CD14-positive monocyte (primary cell): ENCODE data around the gene MTCL3.
A peak's percentile ranks its signal among the peaks of the same experiment; 100 is the strongest.

ENCODE experiments used
- DNase-seq, 3 donors: peaks; one replicate each; pipeline ENCODE4 v3.0.0-alpha.2; 2011 to 2022
- H2AFZ ChIP-seq: 2 replicates; pipeline ENCODE4 v1.6.0; 2012; ENCODE audit warnings: mild to moderate bottlenecking, low read depth, low read length, inconsistent platforms; ENCODE audit not compliant: insufficient read depth, poor library complexity, severe bottlenecking
- H3K27ac ChIP-seq, 2 donors: 1 replicate in 1 of 2; 2 replicates in 1 of 2; pipeline ENCODE4 v1.5.1; 2012 to 2013; ENCODE audit warnings: low read length in 2 of 2, control low read depth in 1 of 2, inconsistent platforms in 1 of 2, low read depth in 1 of 2, mild to moderate bottlenecking in 1 of 2
- H3K27me3 ChIP-seq, 2 donors: one replicate each; pipeline versions ENCODE4 v1.6.0 to v1.6.1; 2011 to 2013; ENCODE audit warnings: low read length in 2 of 2; ENCODE audit not compliant: control insufficient read depth in 2 of 2, insufficient read depth in 2 of 2
- H3K36me3 ChIP-seq, 2 donors: replicated peaks in 1 of 2; 1 replicate in 1 of 2; 2 replicates in 1 of 2; pipeline versions ENCODE4 v1.5.1 to v1.6.1; 2012 to 2013; ENCODE audit warnings: low read length in 2 of 2, control low read depth in 1 of 2, inconsistent platforms in 1 of 2, mild to moderate bottlenecking in 1 of 2; ENCODE audit not compliant: insufficient read depth in 2 of 2, control insufficient read depth in 1 of 2
- H3K4me1 ChIP-seq, 2 donors: 1 replicate in 1 of 2; 2 replicates in 1 of 2; pipeline versions ENCODE4 v1.5.1 to v1.6.1; 2012 to 2013; ENCODE audit warnings: low read length in 2 of 2, control low read depth in 1 of 2, inconsistent platforms in 1 of 2, mild to moderate bottlenecking in 1 of 2, moderate library complexity in 1 of 2; ENCODE audit not compliant: insufficient read depth in 2 of 2, control insufficient read depth in 1 of 2
- H3K4me2 ChIP-seq: replicated peaks from 2 replicates; pipeline ENCODE3; 2012; ENCODE audit warnings: low read length, moderate library complexity, mild to moderate bottlenecking; ENCODE audit not compliant: poor library complexity, severe bottlenecking; ENCODE audit errors: extremely low read depth
- H3K4me3 ChIP-seq, 3 experiments: fragments of 200-600 bp in 1 of 3; sonication (generic) in 1 of 3; replicated peaks in 1 of 3; 1 replicate in 2 of 3; 2 replicates in 1 of 3; pipeline ENCODE4 v1.5.1; 2011 to 2013; ENCODE audit warnings: low read length in 3 of 3, mild to moderate bottlenecking in 3 of 3, control low read depth in 2 of 3, low read depth in 2 of 3, inconsistent platforms in 1 of 3, moderate library complexity in 1 of 3
- H3K79me2 ChIP-seq: 2 replicates; pipeline ENCODE4 v1.6.0; 2012; ENCODE audit warnings: mild to moderate bottlenecking, control low read depth, inconsistent platforms, low read length, moderate library complexity; ENCODE audit not compliant: insufficient read depth
- H3K9ac ChIP-seq: 2 replicates; pipeline ENCODE4 v1.6.0; 2017; ENCODE audit warnings: low read length, mild to moderate bottlenecking; ENCODE audit not compliant: insufficient read depth, poor library complexity, severe bottlenecking
- H3K9me3 ChIP-seq, 2 donors: replicated peaks in 1 of 2; 1 replicate in 1 of 2; 2 replicates in 1 of 2; pipeline versions ENCODE4 v1.5.1 to v1.6.1; 2012 to 2013; ENCODE audit warnings: low read length in 2 of 2, control low read depth in 1 of 2; ENCODE audit not compliant: control insufficient read depth in 1 of 2, insufficient read depth in 1 of 2
- H4K20me1 ChIP-seq: 2 replicates; pipeline ENCODE4 v1.6.0; 2012; ENCODE audit warnings: mild to moderate bottlenecking, low read length, control low read depth, moderate library complexity; ENCODE audit not compliant: insufficient read depth
- H3K27ac Mint-ChIP-seq, 7 donors: one replicate each; pipeline ENCODE4 v1.8.0; 2020; ENCODE audit warnings: mild to moderate bottlenecking in 7 of 7, mixed read lengths in 7 of 7, moderate library complexity in 6 of 7, inconsistent platforms in 2 of 7
- H3K27me3 Mint-ChIP-seq, 3 donors: one replicate each; pipeline ENCODE4 v1.8.0; 2021 to 2022; ENCODE audit warnings: low read depth in 3 of 3, mild to moderate bottlenecking in 3 of 3, mixed read lengths in 3 of 3, moderate library complexity in 3 of 3, inconsistent platforms in 1 of 3
- H3K36me3 Mint-ChIP-seq, 2 donors: one replicate each; pipeline ENCODE4 v1.8.0; 2020; ENCODE audit warnings: mixed read lengths in 2 of 2, inconsistent platforms in 1 of 2, mild to moderate bottlenecking in 1 of 2
- H3K4me1 Mint-ChIP-seq: one replicate; pipeline ENCODE4 v1.8.0; 2020; ENCODE audit warnings: mild to moderate bottlenecking, mixed read lengths
- H3K4me3 Mint-ChIP-seq, 2 donors: one replicate each; pipeline ENCODE4 v1.8.0; 2020; ENCODE audit warnings: mild to moderate bottlenecking in 2 of 2, mixed read lengths in 2 of 2, moderate library complexity in 1 of 2
- H3K9me3 Mint-ChIP-seq, 7 donors: one replicate each; pipeline ENCODE4 v1.8.0; 2020 to 2022; ENCODE audit warnings: mixed read lengths in 7 of 7, mild to moderate bottlenecking in 6 of 7, moderate library complexity in 6 of 7, inconsistent platforms in 2 of 7
- CTCF ChIP-seq: fragments of 200-600 bp; IDR thresholded peaks from one replicate; pipeline ENCODE4 v1.8.0; 2022; ENCODE audit warnings: antibody characterized with exemption, mild to moderate bottlenecking
- WGBS: methylation state at CpG from one replicate; pipeline ENCODE4 v1.1.5; 2013; ENCODE audit warnings: missing lambda C conversion rate; ENCODE audit not compliant: insufficient coverage; 5-methylcytosine and 5-hydroxymethylcytosine counted together
- intact Hi-C, 2 donors: fragments of 100-400 bp; cut with micrococcal nuclease; formaldehyde crosslinking; loops; one replicate each; pipeline versions ENCODE4 v1.15.0 to v1.15.1; 2023

MTCL3 gene

GRCh38 chr6:127439718-127440117 is 79.4 kb downstream of the MTCL3 start:
- no peak overlapping the region for H3K4me2 ChIP-seq
- no peak for TF ChIP-seq CTCF
- no peak for DNase-seq
- H3K36me3 ChIP-seq, result no peaks in the 10 kb centered on the region
- Mint-ChIP-seq H3K4me3 (no peak overlapping the region), H3K9me3 (no peaks in the 10 kb centered on the region), H3K27ac (no peak overlapping the region), H3K36me3 (no peaks in the 10 kb centered on the region), H3K4me1 (no peaks in the 10 kb centered on the region), H3K27me3 (peaks cover 1 to 6% (median 2%) of the 10 kb centered on the region in 3 donors)
- 100% methylated on average over 1 of the region's 2 CpGs for WGBS
- H2AFZ ChIP-seq, result no peak overlapping the region
- no peaks in the 10 kb centered on the region for H3K9me3 ChIP-seq
- no peak overlapping the region for H3K27ac ChIP-seq
- intact Hi-C loops, result no loop called here
- H4K20me1 ChIP-seq, result no peaks in the 10 kb centered on the region
- no peaks in the 10 kb centered on the region for H3K27me3 ChIP-seq
- H3K79me2 ChIP-seq, result no peaks in the 10 kb centered on the region
- H3K9ac ChIP-seq, result no peak overlapping the region
- no peaks in the 10 kb centered on the region for H3K4me1 ChIP-seq
- no peak overlapping the region for H3K4me3 ChIP-seq

- no peaks in the 10 kb centered on the region for H3K79me2 ChIP-seq
- no peak overlapping the region for H3K9ac ChIP-seq
- H2AFZ ChIP-seq, result no peak overlapping the region
- intact Hi-C loops, result no loop called here
- no peak for TF ChIP-seq CTCF
- H3K27me3 ChIP-seq, result no peaks in the 10 kb centered on the region
- no peak overlapping the region for H3K4me3 ChIP-seq
- peaks cover 2 to 4% (median 3%) of the 10 kb centered on the region in 3 donors for H3K27me3 Mint-ChIP-seq
- H3K9me3 Mint-ChIP-seq, result peaks cover 0 to under 1% (median 0%) of the 10 kb centered on the region in 7 donors
- no peak overlapping the region for H3K4me2 ChIP-seq
- no peaks in the 10 kb centered on the region for H3K36me3 ChIP-seq
- no peaks in the 10 kb centered on the region for H4K20me1 ChIP-seq
- H3K4me1 ChIP-seq, result no peaks in the 10 kb centered on the region
- no peak overlapping the region for H3K27ac ChIP-seq
- no peak for DNase-seq
- no peak overlapping the region for H3K4me3 Mint-ChIP-seq
- H3K27ac Mint-ChIP-seq, result peak overlapping the region in 1 of 7 donors; percentile 61
- no peaks in the 10 kb centered on the region for H3K4me1 Mint-ChIP-seq
- WGBS, result 67% methylated on average over 1 of the region's 3 CpGs
- no peaks in the 10 kb centered on the region for H3K36me3 Mint-ChIP-seq
- no peaks in the 10 kb centered on the region for H3K9me3 ChIP-seq
Measured at GRCh38 chr6:127436578-127437110, 82.5 kb downstream of the MTCL3 start.
